ENCODE results near the gene ZNF593.

DNA sequence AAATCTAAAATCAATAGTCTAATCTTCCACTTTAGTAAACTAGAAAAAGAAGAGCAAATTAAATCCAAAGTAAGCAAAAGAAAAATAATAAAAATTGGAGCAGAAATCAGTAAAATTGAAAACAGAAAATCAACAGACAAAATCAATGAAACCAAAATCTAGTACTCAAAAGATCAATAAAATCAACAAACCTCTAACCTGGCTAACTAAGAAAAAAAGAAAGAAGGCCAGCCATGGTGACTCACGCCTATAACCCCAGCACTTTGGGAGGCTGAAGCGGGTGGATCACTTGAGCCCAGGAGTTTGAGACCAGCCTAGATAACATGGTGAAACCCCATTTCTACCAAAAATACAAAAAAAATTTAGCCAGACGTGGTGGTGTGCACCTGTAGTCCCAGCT, 35.2 kb upstream of the ZNF593 start:
- TF ChIP-seq POLR2AphosphoS5 (IDR thresholded peaks at IDR 0.05) = no peak
- TF ChIP-seq, protein P1, sequence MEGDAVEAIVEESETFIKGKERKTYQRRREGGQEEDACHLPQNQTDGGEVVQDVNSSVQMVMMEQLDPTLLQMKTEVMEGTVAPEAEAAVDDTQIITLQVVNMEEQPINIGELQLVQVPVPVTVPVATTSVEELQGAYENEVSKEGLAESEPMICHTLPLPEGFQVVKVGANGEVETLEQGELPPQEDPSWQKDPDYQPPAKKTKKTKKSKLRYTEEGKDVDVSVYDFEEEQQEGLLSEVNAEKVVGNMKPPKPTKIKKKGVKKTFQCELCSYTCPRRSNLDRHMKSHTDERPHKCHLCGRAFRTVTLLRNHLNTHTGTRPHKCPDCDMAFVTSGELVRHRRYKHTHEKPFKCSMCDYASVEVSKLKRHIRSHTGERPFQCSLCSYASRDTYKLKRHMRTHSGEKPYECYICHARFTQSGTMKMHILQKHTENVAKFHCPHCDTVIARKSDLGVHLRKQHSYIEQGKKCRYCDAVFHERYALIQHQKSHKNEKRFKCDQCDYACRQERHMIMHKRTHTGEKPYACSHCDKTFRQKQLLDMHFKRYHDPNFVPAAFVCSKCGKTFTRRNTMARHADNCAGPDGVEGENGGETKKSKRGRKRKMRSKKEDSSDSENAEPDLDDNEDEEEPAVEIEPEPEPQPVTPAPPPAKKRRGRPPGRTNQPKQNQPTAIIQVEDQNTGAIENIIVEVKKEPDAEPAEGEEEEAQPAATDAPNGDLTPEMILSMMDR (IDR thresholded peaks at IDR 0.05) = no peak
- no peak for TF ChIP-seq POLR2A (IDR thresholded peaks at IDR 0.05)

Measured in transverse colon (tissue), 4 donors.